ENCODE data around the gene POLL.

The POLL gene

DNA sequence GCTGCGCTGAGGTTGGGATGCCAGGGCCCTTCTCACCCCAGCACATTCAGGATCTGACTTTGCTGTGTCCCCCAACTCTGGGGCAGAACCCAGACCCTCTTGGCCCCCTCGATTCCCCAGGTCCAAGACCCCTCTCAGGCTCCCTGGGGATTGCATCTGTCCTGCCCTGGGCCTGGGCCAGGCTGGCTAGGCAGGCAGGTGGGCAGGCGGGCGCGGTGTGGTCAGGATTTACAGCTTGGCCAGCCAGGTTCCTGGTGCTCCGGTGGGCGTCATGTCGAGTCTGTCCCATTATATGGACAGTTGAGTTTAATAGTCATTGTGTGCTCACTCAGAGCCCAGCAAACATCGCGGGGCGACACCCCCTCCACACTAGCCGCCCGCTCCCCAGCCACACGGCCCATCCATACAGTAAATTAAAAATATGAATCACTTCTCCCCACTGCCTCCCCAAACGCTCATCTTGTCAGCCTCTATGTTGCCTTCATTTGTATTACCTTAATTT, 23.5 kb downstream of the POLL start:
- no peak for DNase-seq (ENCODE audit: low read depth in 2 of 2)
- H3K4me3 ChIP-seq (replicated peaks in 1 of 2; ENCODE audit: low read depth in 2 of 2, low read length in 2 of 2), result no peak overlapping the region
- TF ChIP-seq, protein P1, sequence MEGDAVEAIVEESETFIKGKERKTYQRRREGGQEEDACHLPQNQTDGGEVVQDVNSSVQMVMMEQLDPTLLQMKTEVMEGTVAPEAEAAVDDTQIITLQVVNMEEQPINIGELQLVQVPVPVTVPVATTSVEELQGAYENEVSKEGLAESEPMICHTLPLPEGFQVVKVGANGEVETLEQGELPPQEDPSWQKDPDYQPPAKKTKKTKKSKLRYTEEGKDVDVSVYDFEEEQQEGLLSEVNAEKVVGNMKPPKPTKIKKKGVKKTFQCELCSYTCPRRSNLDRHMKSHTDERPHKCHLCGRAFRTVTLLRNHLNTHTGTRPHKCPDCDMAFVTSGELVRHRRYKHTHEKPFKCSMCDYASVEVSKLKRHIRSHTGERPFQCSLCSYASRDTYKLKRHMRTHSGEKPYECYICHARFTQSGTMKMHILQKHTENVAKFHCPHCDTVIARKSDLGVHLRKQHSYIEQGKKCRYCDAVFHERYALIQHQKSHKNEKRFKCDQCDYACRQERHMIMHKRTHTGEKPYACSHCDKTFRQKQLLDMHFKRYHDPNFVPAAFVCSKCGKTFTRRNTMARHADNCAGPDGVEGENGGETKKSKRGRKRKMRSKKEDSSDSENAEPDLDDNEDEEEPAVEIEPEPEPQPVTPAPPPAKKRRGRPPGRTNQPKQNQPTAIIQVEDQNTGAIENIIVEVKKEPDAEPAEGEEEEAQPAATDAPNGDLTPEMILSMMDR (IDR thresholded peaks at IDR 0.05; ENCODE audit: low read depth, low read length), result no peak

DNA sequence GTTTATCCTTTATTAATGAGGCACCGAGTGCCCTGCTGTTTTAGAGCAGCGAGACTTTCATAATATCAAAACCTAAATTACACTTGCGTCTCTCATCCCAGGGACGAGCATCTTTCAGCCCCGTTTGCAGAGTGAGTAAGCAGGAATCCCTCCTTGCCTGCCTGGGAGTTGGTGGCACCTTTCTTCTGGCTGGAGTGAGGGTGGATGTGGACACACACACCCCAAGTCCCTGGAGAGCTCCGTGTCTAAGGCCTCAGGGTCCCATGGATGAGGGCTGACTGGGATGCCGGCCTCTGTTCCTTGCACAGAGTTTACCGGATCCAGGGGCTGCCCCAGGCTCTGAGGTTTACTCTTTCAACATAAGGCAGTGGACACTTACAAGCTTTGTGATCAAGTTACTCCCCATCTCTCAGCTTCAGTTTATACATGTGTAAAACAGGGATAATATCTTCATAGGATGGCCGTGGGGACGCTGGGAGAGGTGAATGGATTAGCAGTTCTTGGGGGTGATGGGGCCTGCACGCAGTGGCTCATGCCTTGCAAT, 24.5 kb downstream of the POLL start:
- TF ChIP-seq, protein P1 (IDR thresholded peaks at IDR 0.05; ENCODE audit: low read depth, low read length), result no peak
- DNase-seq (ENCODE audit: low read depth in 2 of 2), result no peak
- H3K4me3 ChIP-seq (replicated peaks in 1 of 2; ENCODE audit: low read depth in 2 of 2, low read length in 2 of 2), result no peak overlapping the region

DNA sequence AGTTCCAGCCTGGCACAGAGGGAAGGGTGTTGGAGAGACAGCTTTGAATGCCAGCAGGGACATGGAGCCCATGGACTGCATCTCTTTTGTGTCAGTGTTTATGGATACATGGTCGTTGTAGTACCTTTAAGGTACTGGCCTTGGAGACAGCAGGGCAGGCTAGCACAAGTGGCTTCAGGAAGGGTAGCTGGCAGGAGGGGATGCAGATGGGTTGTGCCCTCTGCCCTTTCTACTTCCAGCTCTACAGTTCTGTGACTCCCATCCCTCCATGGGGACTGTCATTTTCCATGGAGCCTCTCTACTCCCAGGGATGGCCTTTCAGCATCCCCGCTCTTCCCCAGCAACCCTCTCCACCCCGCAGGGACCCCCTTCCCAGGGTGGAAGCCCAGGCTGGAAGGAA, 25.1 kb downstream of the POLL start:
- no peak overlapping the region for H3K4me3 ChIP-seq (replicated peaks in 1 of 2; ENCODE audit: low read depth in 2 of 2, low read length in 2 of 2)
- TF ChIP-seq, protein P1 (IDR thresholded peaks at IDR 0.05; ENCODE audit: low read depth, low read length), result no peak
- no peak for DNase-seq (ENCODE audit: low read depth in 2 of 2)

DNA sequence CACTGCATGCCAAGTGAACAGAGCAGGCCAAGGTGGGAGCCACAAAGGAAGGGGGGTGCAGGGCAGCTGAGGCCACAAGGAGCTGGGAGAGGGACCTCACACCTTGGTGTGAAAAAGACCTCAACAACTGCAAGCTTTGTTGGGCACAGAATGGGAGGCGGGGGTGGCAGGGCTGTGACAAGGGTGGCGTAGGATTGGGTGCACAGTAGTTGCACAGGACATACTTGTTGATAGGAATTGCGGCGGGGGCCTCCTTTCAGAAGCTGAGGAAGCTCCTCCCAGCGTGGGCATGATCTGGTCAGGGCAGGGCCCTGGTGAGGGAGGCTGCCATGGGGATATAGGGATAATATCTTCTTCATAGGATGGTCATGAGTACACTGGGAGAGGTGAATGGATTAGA, 25.8 kb downstream of the POLL start:
- no peak overlapping the region for H3K4me3 ChIP-seq (replicated peaks in 1 of 2; ENCODE audit: low read depth in 2 of 2, low read length in 2 of 2)
- no peak for DNase-seq (ENCODE audit: low read depth in 2 of 2)
- TF ChIP-seq, protein P1 (IDR thresholded peaks at IDR 0.05; ENCODE audit: low read depth, low read length), result no peak

DNA sequence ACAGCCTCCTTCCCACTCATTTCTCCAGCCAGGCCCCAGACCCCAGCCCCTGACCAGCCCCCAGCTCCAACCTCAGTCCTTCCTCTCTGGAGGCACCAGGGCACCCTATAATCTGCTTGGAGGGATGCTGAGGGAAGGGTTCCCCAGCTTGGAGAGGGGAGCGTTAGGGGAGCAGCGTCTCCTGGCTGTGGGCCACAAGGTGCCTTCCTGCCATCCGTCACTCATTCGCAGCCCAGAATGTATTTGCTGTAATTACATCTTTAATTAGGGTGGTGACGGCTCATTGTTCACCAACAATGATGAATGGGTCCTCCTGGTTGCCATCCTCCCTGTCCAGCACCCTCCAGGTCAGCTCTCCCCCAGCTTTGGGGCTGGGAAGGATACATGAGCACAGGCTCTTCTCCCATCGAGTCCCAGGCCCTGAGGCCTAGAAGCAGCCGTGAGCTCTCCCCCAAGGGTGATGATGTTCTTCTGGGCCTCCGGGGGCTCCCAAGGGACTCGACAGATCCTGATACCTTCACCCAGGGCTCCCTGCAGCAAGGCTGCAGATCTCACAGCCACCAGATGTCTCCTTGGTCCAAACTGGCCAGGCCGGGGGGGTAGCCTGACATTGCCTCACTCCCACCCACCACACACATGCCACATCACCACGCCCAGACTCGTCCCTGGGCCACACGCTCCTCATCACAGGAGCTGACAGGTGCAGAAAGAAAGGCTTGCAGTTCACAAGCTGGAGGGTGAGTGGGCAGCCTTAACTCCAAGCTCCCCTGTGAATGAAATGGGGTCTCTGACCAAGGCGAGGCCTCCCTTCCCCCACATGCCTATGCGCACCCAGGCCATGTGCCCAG, 26.8 kb downstream of the POLL start:
- no peak for DNase-seq (ENCODE audit: low read depth in 2 of 2)
- H3K4me3 ChIP-seq (replicated peaks in 1 of 2; ENCODE audit: low read depth in 2 of 2, low read length in 2 of 2), result no peak overlapping the region
- TF ChIP-seq, protein P1 (IDR thresholded peaks at IDR 0.05; ENCODE audit: low read depth, low read length), result no peak

DNA sequence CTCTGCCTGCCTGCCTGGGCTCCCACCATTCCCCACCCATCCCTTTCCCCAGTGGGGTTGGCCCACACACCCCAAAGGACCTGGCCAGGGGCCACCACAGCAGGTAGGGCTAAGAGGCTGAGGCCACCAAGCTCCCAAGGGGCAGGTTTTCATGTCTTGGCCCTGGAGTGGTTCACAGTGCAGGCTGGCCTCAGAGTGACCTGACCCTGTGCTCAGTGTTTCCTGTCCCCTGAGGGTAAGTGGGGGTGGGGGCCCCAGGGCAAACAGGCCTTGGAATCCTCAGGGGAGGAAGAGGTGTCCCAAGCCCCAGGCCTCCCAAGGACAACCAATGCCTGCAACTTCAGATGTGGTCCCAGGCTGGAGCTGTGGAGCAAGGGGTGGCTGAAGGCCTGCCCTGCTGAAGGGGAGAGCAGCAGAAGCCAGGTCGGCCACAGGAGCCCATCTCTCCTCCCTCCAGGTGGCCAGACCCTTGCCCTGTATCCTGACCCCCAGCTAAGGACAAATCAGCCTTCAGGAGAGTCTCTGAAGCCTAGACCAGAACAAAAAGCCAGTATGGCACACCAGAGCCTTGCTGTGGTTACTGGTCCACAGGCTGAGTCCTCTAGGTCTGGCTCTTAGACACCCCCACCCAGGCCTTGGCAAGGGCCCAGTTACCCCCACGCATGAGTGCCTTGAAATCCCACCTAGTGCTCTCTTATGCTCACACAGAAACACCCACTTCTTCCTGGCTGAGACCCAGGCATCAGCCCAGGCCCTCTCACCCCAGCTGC, 27.6 kb downstream of the POLL start:
- no peak overlapping the region for H3K4me3 ChIP-seq (replicated peaks in 1 of 2; ENCODE audit: low read depth in 2 of 2, low read length in 2 of 2)
- DNase-seq (ENCODE audit: low read depth in 2 of 2), result no peak
- TF ChIP-seq, protein P1 (IDR thresholded peaks at IDR 0.05; ENCODE audit: low read depth, low read length), result no peak

Measured in cardiac fibroblast (primary cell).